BLaER1 treated with 17β-estradiol and CSF1 and Interleukin-3, amounts not matched to agents 10 nM and 100 nM (cell line): Measurements from ENCODE around the gene CSAD.
A peak's percentile ranks its signal among the peaks of the same experiment; 100 is the strongest.

Source experiments
- H3K27ac ChIP-seq, 11 experiments: shearing (Covaris generic); formaldehyde crosslinking; 2 replicates each; pipeline ENCODE4 v1.8.1; 2022
- H3K27me3 ChIP-seq, 11 experiments: shearing (Covaris generic); formaldehyde crosslinking; 2 replicates each; pipeline ENCODE4 v1.8.1; 2022
- H3K36me3 ChIP-seq, 11 experiments: shearing (Covaris generic); formaldehyde crosslinking; 2 replicates each; pipeline ENCODE4 v1.8.1; 2022
- H3K4me1 ChIP-seq, 10 experiments: shearing (Covaris generic); formaldehyde crosslinking; 2 replicates each; pipeline ENCODE4 v1.8.1; 2022
- H3K4me2 ChIP-seq, 11 experiments: shearing (Covaris generic); formaldehyde crosslinking; 2 replicates each; pipeline ENCODE4 v1.8.1; 2022
- H3K4me3 ChIP-seq, 10 experiments: shearing (Covaris generic); formaldehyde crosslinking; 2 replicates each; pipeline ENCODE4 v1.8.1; 2022
- H3K9ac ChIP-seq, 11 experiments: shearing (Covaris generic); formaldehyde crosslinking; 2 replicates each; pipeline ENCODE4 v1.8.1; 2022
- H3K9me3 ChIP-seq, 11 experiments: shearing (Covaris generic); formaldehyde crosslinking; replicated peaks in 1 of 11; 2 replicates each; pipeline ENCODE4 v1.8.1; 2022
- H4K20me1 ChIP-seq, 11 experiments: shearing (Covaris generic); formaldehyde crosslinking; 2 replicates each; pipeline ENCODE4 v1.8.1; 2022
- Cebpa-rat ChIP-seq, 11 experiments: shearing (Covaris generic); IDR thresholded peaks; 2 replicates each; pipeline ENCODE4 v1.8.1; 2022

Gene CSAD

DNA sequence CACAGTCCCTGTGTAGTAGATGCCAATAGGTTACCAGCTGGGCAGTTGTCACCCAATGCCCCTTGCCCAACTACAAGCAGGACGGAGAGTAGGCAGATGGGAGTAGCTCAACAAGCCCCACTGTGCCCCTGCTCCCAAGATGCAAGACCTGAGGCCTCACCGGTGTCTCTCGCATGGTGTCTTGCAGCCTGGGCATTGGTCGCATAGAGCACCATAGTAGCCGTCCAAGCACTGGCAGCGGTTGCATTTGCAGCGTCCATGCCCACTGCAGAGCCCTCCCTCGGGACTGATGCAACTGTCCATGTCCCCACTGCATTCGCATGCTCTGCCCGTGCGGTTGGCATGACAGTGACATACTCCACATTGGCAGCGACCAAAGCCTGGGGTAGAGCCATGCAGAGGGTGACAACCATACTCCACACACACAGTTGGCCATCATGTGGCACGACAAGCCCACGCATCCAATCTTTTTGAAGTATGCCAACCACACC lies 11.9 kb upstream of the CSAD start:
- Histone ChIP-seq H3K4me2 (no peak overlapping the region), H4K20me1 (peaks cover 0 to 54% (median 14%) of the 10 kb centered on the region in 11 experiments; a peak in 13 of 22 replicates), H3K9me3 (no peaks in the 10 kb centered on the region), H3K9ac (no peak overlapping the region), H3K4me3 (no peak overlapping the region), H3K36me3 (peaks cover 31 to 94% (median 54%) of the 10 kb centered on the region in 11 experiments), H3K4me1 (peaks cover 10 to 26% (median 17%) of the 10 kb centered on the region in 10 experiments; a peak in 19 of 20 replicates), H3K27me3 (no peaks in the 10 kb centered on the region), H3K27ac (no peak overlapping the region)
- no peak for TF ChIP-seq Cebpa-rat (IDR thresholded peaks at IDR 0.05)

DNA sequence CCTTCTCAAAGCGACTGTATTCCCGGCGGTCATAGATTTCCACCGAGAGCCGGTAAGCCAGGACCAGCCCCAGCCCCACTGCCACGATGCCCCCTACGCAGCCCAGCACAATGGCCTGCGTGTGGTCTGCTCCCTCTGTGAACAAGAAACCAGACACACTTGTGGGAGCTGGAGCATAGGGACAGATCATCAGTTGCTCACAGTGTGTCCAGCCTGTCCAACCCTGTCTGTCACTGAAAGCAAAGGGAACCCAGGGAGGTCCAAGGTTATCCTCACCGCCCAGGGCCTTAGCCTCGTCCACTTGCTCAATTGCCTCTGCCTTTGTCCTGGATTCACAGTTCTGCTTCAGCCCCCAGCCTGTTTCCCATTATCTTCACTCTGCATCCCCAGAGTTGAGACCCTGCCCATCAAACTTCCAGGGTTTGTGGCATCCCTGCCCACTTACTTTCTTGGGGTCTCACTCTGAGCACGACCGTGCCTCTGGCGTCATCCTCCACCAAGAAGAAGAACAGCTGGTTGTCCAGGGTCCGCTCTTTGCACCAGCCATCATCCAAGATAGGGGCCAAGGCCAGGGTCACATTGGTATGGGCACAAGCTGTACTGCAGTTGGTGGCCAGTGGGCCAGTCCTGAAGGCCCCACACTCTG lies 11.3 kb upstream of the CSAD start:
- Histone ChIP-seq H3K27me3 (no peaks in the 10 kb centered on the region), H3K36me3 (peaks cover 37 to 94% (median 54%) of the 10 kb centered on the region in 11 experiments), H3K9me3 (no peaks in the 10 kb centered on the region), H4K20me1 (peaks cover 0 to 60% (median 18%) of the 10 kb centered on the region in 11 experiments; a peak in 13 of 22 replicates), H3K4me1 (peaks cover 9 to 21% (median 16%) of the 10 kb centered on the region in 10 experiments; a peak in 17 of 20 replicates), H3K27ac (peak overlapping the region in 1 of 11 experiments; percentile 13; a peak in 1 of 22 replicates), H3K9ac (no peak overlapping the region), H3K4me2 (no peak overlapping the region), H3K4me3 (no peak overlapping the region)
- no peak for TF ChIP-seq Cebpa-rat (IDR thresholded peaks at IDR 0.05)

DNA sequence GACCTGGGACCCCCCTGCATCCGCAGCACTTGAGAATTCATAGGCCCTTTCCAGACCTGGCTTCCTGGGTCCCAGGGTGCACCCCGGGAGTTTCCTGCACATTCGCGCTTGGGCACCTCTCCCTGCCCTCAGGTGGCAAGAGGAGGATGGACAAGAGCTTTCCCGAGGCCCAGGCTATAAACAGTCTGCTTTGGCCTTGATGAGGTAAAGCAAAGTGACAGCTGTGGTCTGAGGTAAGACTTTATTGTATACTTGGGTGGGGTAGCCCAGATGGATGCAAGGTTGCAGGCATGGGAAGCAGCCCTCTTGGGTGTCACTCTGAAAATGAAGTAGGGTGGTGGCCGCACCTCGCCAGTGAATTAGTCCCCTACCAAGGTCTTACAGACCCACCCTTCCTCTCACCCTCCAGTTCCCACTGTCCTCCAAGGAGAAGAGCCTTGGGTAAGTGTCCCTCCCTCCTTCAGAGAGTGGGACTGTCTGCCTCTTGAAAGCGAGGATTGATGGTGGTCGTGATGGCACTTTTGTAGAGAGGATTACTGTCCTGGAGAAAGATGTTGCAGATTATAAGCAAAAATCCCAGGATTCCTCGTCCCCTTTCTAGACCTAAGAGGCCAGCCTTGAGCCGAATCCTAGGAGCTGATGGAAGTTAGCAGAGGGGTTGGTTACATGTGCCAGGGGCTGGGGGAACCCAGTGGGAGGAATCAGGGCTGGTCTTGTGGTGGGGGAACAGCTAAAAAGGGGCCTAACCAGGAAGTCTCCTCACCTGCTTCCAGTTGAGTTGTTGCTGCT lies 10.6 kb upstream of the CSAD start:
- Histone ChIP-seq H3K9ac (no peak overlapping the region), H4K20me1 (peaks cover 0 to 63% (median 23%) of the 10 kb centered on the region in 11 experiments; a peak in 14 of 22 replicates), H3K9me3 (no peaks in the 10 kb centered on the region), H3K27ac (peak overlapping the region in 1 of 11 experiments; percentile 13; a peak in 1 of 22 replicates), H3K36me3 (peaks cover 44 to 94% (median 57%) of the 10 kb centered on the region in 11 experiments), H3K27me3 (no peaks in the 10 kb centered on the region), H3K4me2 (no peak overlapping the region), H3K4me1 (peaks cover 9 to 21% (median 16%) of the 10 kb centered on the region in 10 experiments; a peak in 17 of 20 replicates), H3K4me3 (no peak overlapping the region)
- TF ChIP-seq Cebpa-rat (IDR thresholded peaks at IDR 0.05), result no peak

- H3K27me3 ChIP-seq, result no peaks in the 10 kb centered on the region
- no peak for TF ChIP-seq Cebpa-rat (IDR thresholded peaks at IDR 0.05)
- H3K4me3 ChIP-seq, result no peak overlapping the region
- peak overlapping the region in 6 of 11 experiments; percentile 2 to 31 (median 11); a peak in 6 of 22 replicates for H3K4me2 ChIP-seq
- peaks cover 10 to 23% (median 16%) of the 10 kb centered on the region in 10 experiments; a peak in 17 of 20 replicates for H3K4me1 ChIP-seq
- H4K20me1 ChIP-seq, result peaks cover under 1 to 73% (median 30%) of the 10 kb centered on the region in 11 experiments; a peak in 18 of 22 replicates
- H3K9me3 ChIP-seq, result no peaks in the 10 kb centered on the region
- peaks cover 55 to 94% (median 67%) of the 10 kb centered on the region in 11 experiments for H3K36me3 ChIP-seq
- no peak overlapping the region for H3K9ac ChIP-seq
- no peak overlapping the region for H3K27ac ChIP-seq
Observed at GRCh38 chr12:53190108-53190729, 9.5 kb upstream of the CSAD start.

DNA sequence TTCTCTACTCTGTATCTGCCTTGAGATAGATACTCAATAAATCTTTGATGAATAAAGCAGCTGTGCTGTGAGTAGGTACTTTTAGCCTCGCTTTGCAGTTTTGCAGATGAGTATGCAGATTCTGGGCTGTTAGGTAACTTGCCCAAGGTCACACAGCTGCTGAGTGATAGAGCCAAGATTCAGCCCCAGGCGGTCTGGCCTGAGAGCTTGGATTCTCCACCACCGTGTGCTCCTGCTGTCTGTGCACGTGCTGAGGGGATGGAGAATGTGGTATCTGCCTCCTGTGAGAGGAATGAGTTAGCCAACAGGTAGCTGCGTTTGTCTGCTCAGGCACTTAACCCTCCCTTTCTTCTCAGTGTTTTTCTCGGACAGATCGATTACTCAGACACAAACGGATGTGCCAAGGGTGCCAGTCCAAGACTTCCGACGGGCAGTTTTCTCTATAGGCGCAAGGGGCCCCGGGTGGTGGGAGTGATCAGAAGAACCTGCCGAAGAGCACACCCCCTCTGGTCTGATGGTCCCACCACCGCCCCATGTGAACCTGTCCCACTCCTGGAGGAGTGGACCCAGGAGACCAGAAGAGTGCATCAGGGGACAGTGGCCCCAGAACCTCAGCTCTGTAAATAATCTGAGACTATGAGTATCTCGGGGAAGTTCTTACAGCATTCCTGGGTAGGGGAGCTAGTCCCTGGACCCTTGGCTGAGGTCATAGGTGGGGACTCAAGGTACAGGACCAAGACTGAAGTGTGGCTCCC lies 6.6 kb upstream of the CSAD start:
- Histone ChIP-seq H3K4me3 (no peak overlapping the region), H3K36me3 (peaks cover 75 to 94% (median 84%) of the 10 kb centered on the region in 11 experiments), H3K27ac (no peak overlapping the region), H3K27me3 (no peaks in the 10 kb centered on the region), H3K4me2 (no peak overlapping the region), H3K9me3 (no peaks in the 10 kb centered on the region), H3K4me1 (peaks cover 33 to 52% (median 42%) of the 10 kb centered on the region in 10 experiments), H3K9ac (no peak overlapping the region), H4K20me1 (peaks cover 23 to 80% (median 56%) of the 10 kb centered on the region in 11 experiments; a peak in 21 of 22 replicates)
- TF ChIP-seq Cebpa-rat (IDR thresholded peaks at IDR 0.05), result no peak

- H3K36me3 ChIP-seq, result peaks cover 75 to 94% (median 84%) of the 10 kb centered on the region in 11 experiments
- H3K9ac ChIP-seq, result no peak overlapping the region
- H4K20me1 ChIP-seq, result peaks cover 28 to 80% (median 62%) of the 10 kb centered on the region in 11 experiments; a peak in 21 of 22 replicates
- H3K4me1 ChIP-seq, result peaks cover 39 to 58% (median 48%) of the 10 kb centered on the region in 10 experiments
- TF ChIP-seq Cebpa-rat (IDR thresholded peaks at IDR 0.05), result no peak
- H3K9me3 ChIP-seq, result no peaks in the 10 kb centered on the region
- H3K27me3 ChIP-seq, result no peaks in the 10 kb centered on the region
- no peak overlapping the region for H3K4me3 ChIP-seq
- no peak overlapping the region for H3K27ac ChIP-seq
- H3K4me2 ChIP-seq, result no peak overlapping the region
Observed at GRCh38 chr12:53186745-53187144, 6.0 kb upstream of the CSAD start.

DNA sequence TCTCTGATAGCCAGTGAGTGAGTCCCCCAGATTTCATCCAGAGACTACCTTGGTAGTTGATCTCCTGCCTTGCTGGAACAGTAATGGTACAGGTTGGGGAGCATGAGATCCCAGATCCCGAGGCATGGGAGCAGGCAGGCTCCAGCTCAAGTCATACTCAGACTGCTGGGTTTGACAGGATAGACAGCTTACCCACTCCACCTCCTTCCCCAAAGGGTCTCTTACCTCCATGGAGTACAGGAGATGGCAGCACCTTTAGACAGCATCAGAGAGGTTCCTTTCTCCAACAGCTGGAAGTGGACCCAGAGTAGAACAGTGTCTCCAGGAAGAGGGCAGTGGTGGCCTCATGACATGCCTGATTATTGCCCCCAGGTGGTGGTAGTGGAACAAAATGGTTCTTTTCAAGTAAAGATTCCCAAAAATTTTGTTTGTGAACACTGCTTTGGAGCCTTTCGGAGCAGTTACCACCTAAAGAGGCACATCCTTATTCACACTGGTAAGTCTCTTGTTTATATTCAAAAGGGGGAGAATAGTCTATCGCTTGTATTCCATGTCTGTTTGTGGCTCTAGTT lies 4.9 kb upstream of the CSAD start:
- Histone ChIP-seq H3K36me3 (peaks cover 67 to 86% (median 74%) of the 10 kb centered on the region in 11 experiments), H4K20me1 (peaks cover 36 to 76% (median 63%) of the 10 kb centered on the region in 11 experiments; a peak in 21 of 22 replicates), H3K27me3 (no peaks in the 10 kb centered on the region), H3K4me2 (no peak overlapping the region), H3K4me1 (peaks cover 44 to 62% (median 53%) of the 10 kb centered on the region in 10 experiments), H3K9ac (peak overlapping the region in 1 of 11 experiments; percentile 11; a peak in 1 of 22 replicates), H3K9me3 (no peaks in the 10 kb centered on the region), H3K27ac (no peak overlapping the region), H3K4me3 (no peak overlapping the region)
- TF ChIP-seq Cebpa-rat (IDR thresholded peaks at IDR 0.05), result no peak

GRCh38 chr12:53184828-53185227 lies 4.1 kb upstream of the CSAD start:
- Histone ChIP-seq H3K9me3 (no peaks in the 10 kb centered on the region), H3K4me1 (peaks cover 40 to 63% (median 51%) of the 10 kb centered on the region in 10 experiments), H3K27ac (no peak overlapping the region), H3K36me3 (peaks cover 67 to 81% (median 74%) of the 10 kb centered on the region in 11 experiments), H3K4me2 (peak overlapping the region in 6 of 11 experiments; percentile 87 to 98 (median 92); a peak in 7 of 22 replicates), H4K20me1 (peaks cover 32 to 73% (median 60%) of the 10 kb centered on the region in 11 experiments; a peak in 21 of 22 replicates), H3K4me3 (no peak overlapping the region), H3K27me3 (no peaks in the 10 kb centered on the region), H3K9ac (0 out of 22 replicates have a peak overlapping the region, but pooled peaks of 4 of the 11 experiments have one; percentile 1 to 15 (median 10))
- no peak for TF ChIP-seq Cebpa-rat (IDR thresholded peaks at IDR 0.05)
